Liver (tissue), 9 donors: ENCODE results near the gene TMEM131. TPM values are rescaled to one million over a fixed set of nuclear protein-coding genes. Genes with fewer than 3 reads are reported as not detected.

Source experiments
- DNase-seq: peaks from one replicate; pipeline ENCODE4 v3.0.0-alpha.2; 2017; ENCODE audit warnings: low spot score
- H3K27ac ChIP-seq, 2 donors: one replicate each; pipeline ENCODE4 v1.7.0; 2013; ENCODE audit warnings: inconsistent platforms in 2 of 2, low read length in 2 of 2, control low read depth in 1 of 2, low read depth in 1 of 2, mild to moderate bottlenecking in 1 of 2
- H3K27me3 ChIP-seq, 4 donors: one replicate each; pipeline versions ENCODE4 v1.6.1 to v1.7.0; 2013; ENCODE audit warnings: low read length in 3 of 4, inconsistent platforms in 1 of 4, mild to moderate bottlenecking in 1 of 4, moderate library complexity in 1 of 4; ENCODE audit not compliant: control insufficient read depth in 4 of 4, insufficient read depth in 4 of 4
- H3K36me3 ChIP-seq, 4 donors: one replicate each; pipeline versions ENCODE4 v1.6.1 to v1.7.0; 2013; ENCODE audit warnings: low read length in 3 of 4, mild to moderate bottlenecking in 3 of 4, low read depth in 1 of 4, moderate library complexity in 1 of 4; ENCODE audit not compliant: control insufficient read depth in 4 of 4, insufficient read depth in 3 of 4
- H3K4me1 ChIP-seq, 4 donors: one replicate each; pipeline versions ENCODE4 v1.6.1 to v1.7.0; 2013; ENCODE audit warnings: low read length in 3 of 4, mild to moderate bottlenecking in 3 of 4, moderate library complexity in 1 of 4; ENCODE audit not compliant: control insufficient read depth in 4 of 4, insufficient read depth in 4 of 4
- H3K4me3 ChIP-seq, 3 donors: one replicate each; pipeline versions ENCODE4 v1.6.1 to v1.7.0; 2013; ENCODE audit warnings: low read length in 3 of 3, control low read depth in 1 of 3, low read depth in 1 of 3, mild to moderate bottlenecking in 1 of 3
- H3K9ac ChIP-seq, 2 donors: one replicate each; pipeline ENCODE4 v1.7.0; 2013; ENCODE audit warnings: low read length in 2 of 2, mild to moderate bottlenecking in 2 of 2, moderate library complexity in 2 of 2, control low read depth in 1 of 2, low read depth in 1 of 2
- H3K9me3 ChIP-seq, 4 donors: one replicate each; pipeline versions ENCODE4 v1.6.1 to v1.7.0; 2013; ENCODE audit warnings: low read length in 3 of 4; ENCODE audit not compliant: control insufficient read depth in 4 of 4
- ATF3 ChIP-seq: IDR thresholded peaks from 2 replicates; pipeline ENCODE4 v1.6.1; 2016; ENCODE audit warnings: antibody characterized with exemption
- EGR1 ChIP-seq, 2 donors: IDR thresholded peaks; 2 replicates each; pipeline ENCODE4 v1.6.1; 2016 to 2018; ENCODE audit warnings: antibody characterized with exemption in 2 of 2, low read depth in 2 of 2
- FOXA1 ChIP-seq: IDR thresholded peaks from 2 replicates; pipeline ENCODE4 v1.6.1; 2016; ENCODE audit warnings: antibody characterized with exemption
- FOXA2 ChIP-seq: IDR thresholded peaks from 2 replicates; pipeline ENCODE4 v1.6.1; 2016; ENCODE audit warnings: antibody characterized with exemption
- GABPA ChIP-seq, 2 donors: IDR thresholded peaks in 1 of 2; conservative IDR thresholded peaks in 1 of 2; 2 replicates each; pipeline ENCODE4 v1.6.1; 2016; ENCODE audit warnings: antibody characterized with exemption in 2 of 2, mild to moderate bottlenecking in 1 of 2, moderate library complexity in 1 of 2
- HNF4A ChIP-seq, 2 donors: conservative IDR thresholded peaks; 2 replicates each; pipeline ENCODE4 v1.6.1; 2016; ENCODE audit warnings: antibody characterized with exemption in 2 of 2, mild to moderate bottlenecking in 2 of 2
- HNF4G ChIP-seq: IDR thresholded peaks from 2 replicates; pipeline ENCODE4 v1.6.1; 2016; ENCODE audit warnings: antibody characterized with exemption
- JUND ChIP-seq, 2 donors: IDR thresholded peaks; 2 replicates each; pipeline ENCODE4 v1.6.1; 2016; ENCODE audit warnings: antibody characterized with exemption in 2 of 2
- NR2F2 ChIP-seq: IDR thresholded peaks from 2 replicates; pipeline ENCODE4 v1.6.1; 2016; ENCODE audit warnings: antibody characterized with exemption
- RAD21 ChIP-seq, 2 donors: IDR thresholded peaks; 2 replicates each; pipeline ENCODE4 v1.6.1; 2016; ENCODE audit warnings: antibody characterized with exemption in 2 of 2, mild to moderate bottlenecking in 2 of 2
- RXRA ChIP-seq, 2 donors: IDR thresholded peaks; 2 replicates each; pipeline ENCODE4 v1.6.1; 2017 to 2018; ENCODE audit warnings: antibody characterized with exemption in 2 of 2, mild to moderate bottlenecking in 1 of 2
- SP1 ChIP-seq: IDR thresholded peaks from 2 replicates; pipeline ENCODE4 v1.6.1; 2018; ENCODE audit warnings: antibody characterized with exemption, mild to moderate bottlenecking
- TAF1 ChIP-seq: conservative IDR thresholded peaks from 2 replicates; pipeline ENCODE4 v1.6.1; 2016; ENCODE audit warnings: antibody characterized with exemption, mild to moderate bottlenecking
- YY1 ChIP-seq: IDR thresholded peaks from 2 replicates; pipeline ENCODE4 v1.6.1; 2016; ENCODE audit warnings: antibody characterized with exemption, mild to moderate bottlenecking
- WGBS: extraction: QIAGEN DNeasy Blood & Tissue Kit; methylation state at CpG from one replicate; pipeline ENCODE4 v1.1.7; 2013; 5-methylcytosine and 5-hydroxymethylcytosine counted together
- polyA plus RNA-seq, 2 donors: library from polyadenylated mRNA; stranded (reverse) in 1 of 2; unstranded in 1 of 2; fragments of 200-250 nt in 1 of 2; fragments of >200 nt in 1 of 2; fragmentation: Nextera tagmentation in 1 of 2; extraction: Ambion mirVana in 1 of 2; gene quantifications; one replicate each; pipeline versions ENCODE4 v1.2.1 to v1.2.3, GENCODE V29; 2013 to 2015
- total RNA-seq, 2 donors: library from RNA; depleted of rRNA; stranded (reverse); fragments of >200 nt; gene quantifications; one replicate each; pipeline ENCODE4 v1.2.3, GENCODE V29; 2014
- TF ChIP-seq, protein P1 (sequence below): IDR thresholded peaks from 2 replicates; pipeline ENCODE4 v1.6.1; 2016; ENCODE audit warnings: antibody characterized with exemption
- TF ChIP-seq, protein P2 (sequence below): fragments of 150-350 bp; IDR thresholded peaks from 2 replicates; pipeline ENCODE4 v1.5.1; 2017; ENCODE audit warnings: improper control_type of control experiment, low read depth, low read length; ENCODE audit not compliant: missing input control
- TF ChIP-seq, protein P3 (sequence below): IDR thresholded peaks from 2 replicates; pipeline ENCODE4 v1.6.1; 2016; ENCODE audit warnings: antibody characterized with exemption
- TF ChIP-seq, protein P4 (sequence below): IDR thresholded peaks from 2 replicates; pipeline ENCODE4 v1.6.1; 2016; ENCODE audit warnings: antibody characterized with exemption, mild to moderate bottlenecking
- donor health status: healthy.
- donor health status: healthy.
- donor health status: healthy.
- donor health status: healthy.
- donor health status: healthy.

The TMEM131 gene
- total and polyA plus RNA-seq, 4 donors: 6.1 to 22.8 (median 11.2) TPM

GRCh38 chr2:97901862-97902261 lies 93.9 kb downstream of the TMEM131 start:
- no peak overlapping the region for H3K27ac ChIP-seq
- no peaks in the 10 kb centered on the region for H3K27me3 ChIP-seq
- H3K36me3 ChIP-seq: peaks cover 0 to 2% (median 1%) of the 10 kb centered on the region in 4 donors
- no peak for TF ChIP-seq HNF4G
- TF ChIP-seq, protein P1, sequence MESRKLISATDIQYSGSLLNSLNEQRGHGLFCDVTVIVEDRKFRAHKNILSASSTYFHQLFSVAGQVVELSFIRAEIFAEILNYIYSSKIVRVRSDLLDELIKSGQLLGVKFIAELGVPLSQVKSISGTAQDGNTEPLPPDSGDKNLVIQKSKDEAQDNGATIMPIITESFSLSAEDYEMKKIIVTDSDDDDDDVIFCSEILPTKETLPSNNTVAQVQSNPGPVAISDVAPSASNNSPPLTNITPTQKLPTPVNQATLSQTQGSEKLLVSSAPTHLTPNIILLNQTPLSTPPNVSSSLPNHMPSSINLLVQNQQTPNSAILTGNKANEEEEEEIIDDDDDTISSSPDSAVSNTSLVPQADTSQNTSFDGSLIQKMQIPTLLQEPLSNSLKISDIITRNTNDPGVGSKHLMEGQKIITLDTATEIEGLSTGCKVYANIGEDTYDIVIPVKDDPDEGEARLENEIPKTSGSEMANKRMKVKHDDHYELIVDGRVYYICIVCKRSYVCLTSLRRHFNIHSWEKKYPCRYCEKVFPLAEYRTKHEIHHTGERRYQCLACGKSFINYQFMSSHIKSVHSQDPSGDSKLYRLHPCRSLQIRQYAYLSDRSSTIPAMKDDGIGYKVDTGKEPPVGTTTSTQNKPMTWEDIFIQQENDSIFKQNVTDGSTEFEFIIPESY: no peak
- no peak for TF ChIP-seq JUND (IDR thresholded peaks at IDR 0.05)
- TF ChIP-seq, protein P2, sequence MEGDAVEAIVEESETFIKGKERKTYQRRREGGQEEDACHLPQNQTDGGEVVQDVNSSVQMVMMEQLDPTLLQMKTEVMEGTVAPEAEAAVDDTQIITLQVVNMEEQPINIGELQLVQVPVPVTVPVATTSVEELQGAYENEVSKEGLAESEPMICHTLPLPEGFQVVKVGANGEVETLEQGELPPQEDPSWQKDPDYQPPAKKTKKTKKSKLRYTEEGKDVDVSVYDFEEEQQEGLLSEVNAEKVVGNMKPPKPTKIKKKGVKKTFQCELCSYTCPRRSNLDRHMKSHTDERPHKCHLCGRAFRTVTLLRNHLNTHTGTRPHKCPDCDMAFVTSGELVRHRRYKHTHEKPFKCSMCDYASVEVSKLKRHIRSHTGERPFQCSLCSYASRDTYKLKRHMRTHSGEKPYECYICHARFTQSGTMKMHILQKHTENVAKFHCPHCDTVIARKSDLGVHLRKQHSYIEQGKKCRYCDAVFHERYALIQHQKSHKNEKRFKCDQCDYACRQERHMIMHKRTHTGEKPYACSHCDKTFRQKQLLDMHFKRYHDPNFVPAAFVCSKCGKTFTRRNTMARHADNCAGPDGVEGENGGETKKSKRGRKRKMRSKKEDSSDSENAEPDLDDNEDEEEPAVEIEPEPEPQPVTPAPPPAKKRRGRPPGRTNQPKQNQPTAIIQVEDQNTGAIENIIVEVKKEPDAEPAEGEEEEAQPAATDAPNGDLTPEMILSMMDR: no peak
- no peak for TF ChIP-seq EGR1 (IDR thresholded peaks at IDR 0.05; ENCODE audit: low read depth in 2 of 2)
- no peak for TF ChIP-seq TAF1
- TF ChIP-seq RXRA (IDR thresholded peaks at IDR 0.05): no peak
- TF ChIP-seq SP1: no peak
- TF ChIP-seq, protein P3, sequence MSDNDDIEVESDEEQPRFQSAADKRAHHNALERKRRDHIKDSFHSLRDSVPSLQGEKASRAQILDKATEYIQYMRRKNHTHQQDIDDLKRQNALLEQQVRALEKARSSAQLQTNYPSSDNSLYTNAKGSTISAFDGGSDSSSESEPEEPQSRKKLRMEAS: no peak
- TF ChIP-seq, protein P4, sequence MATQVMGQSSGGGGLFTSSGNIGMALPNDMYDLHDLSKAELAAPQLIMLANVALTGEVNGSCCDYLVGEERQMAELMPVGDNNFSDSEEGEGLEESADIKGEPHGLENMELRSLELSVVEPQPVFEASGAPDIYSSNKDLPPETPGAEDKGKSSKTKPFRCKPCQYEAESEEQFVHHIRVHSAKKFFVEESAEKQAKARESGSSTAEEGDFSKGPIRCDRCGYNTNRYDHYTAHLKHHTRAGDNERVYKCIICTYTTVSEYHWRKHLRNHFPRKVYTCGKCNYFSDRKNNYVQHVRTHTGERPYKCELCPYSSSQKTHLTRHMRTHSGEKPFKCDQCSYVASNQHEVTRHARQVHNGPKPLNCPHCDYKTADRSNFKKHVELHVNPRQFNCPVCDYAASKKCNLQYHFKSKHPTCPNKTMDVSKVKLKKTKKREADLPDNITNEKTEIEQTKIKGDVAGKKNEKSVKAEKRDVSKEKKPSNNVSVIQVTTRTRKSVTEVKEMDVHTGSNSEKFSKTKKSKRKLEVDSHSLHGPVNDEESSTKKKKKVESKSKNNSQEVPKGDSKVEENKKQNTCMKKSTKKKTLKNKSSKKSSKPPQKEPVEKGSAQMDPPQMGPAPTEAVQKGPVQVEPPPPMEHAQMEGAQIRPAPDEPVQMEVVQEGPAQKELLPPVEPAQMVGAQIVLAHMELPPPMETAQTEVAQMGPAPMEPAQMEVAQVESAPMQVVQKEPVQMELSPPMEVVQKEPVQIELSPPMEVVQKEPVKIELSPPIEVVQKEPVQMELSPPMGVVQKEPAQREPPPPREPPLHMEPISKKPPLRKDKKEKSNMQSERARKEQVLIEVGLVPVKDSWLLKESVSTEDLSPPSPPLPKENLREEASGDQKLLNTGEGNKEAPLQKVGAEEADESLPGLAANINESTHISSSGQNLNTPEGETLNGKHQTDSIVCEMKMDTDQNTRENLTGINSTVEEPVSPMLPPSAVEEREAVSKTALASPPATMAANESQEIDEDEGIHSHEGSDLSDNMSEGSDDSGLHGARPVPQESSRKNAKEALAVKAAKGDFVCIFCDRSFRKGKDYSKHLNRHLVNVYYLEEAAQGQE: no peak
- TF ChIP-seq FOXA1: no peak
- TF ChIP-seq ATF3: no peak
- no peak for TF ChIP-seq NR2F2
- no peak for TF ChIP-seq FOXA2
- TF ChIP-seq GABPA (IDR thresholded peaks at IDR 0.05 in 1 of 2, conservative IDR thresholded peaks at IDR 0.05 in 1 of 2): no peak
- no peak for TF ChIP-seq HNF4A (conservative IDR thresholded peaks at IDR 0.05)
- TF ChIP-seq RAD21 (IDR thresholded peaks at IDR 0.05): no peak
- no peak for TF ChIP-seq YY1
- H3K9ac ChIP-seq: no peak overlapping the region
- no peaks in the 10 kb centered on the region for H3K9me3 ChIP-seq
- DNase-seq: no peak
- no peaks in the 10 kb centered on the region for H3K4me1 ChIP-seq
- no peak overlapping the region for H3K4me3 ChIP-seq

GRCh38 chr2:97900806-97901205 lies 94.9 kb downstream of the TMEM131 start:
- no peak for DNase-seq
- H3K36me3 ChIP-seq: no peaks in the 10 kb centered on the region
- no peak overlapping the region for H3K4me3 ChIP-seq
- 94% methylated on average over 2 of the region's 2 CpGs for WGBS
- no peak overlapping the region for H3K27ac ChIP-seq
- no peaks in the 10 kb centered on the region for H3K9me3 ChIP-seq
- no peaks in the 10 kb centered on the region for H3K4me1 ChIP-seq
- no peaks in the 10 kb centered on the region for H3K27me3 ChIP-seq
- no peak overlapping the region for H3K9ac ChIP-seq
- TF ChIP-seq JUND (IDR thresholded peaks at IDR 0.05) (no peak), NR2F2 (no peak), FOXA2 (no peak), FOXA1 (no peak), HNF4A (conservative IDR thresholded peaks at IDR 0.05) (no peak), SP1 (no peak)
- TF ChIP-seq, protein P3: no peak
- TF ChIP-seq, protein P1: no peak
- TF ChIP-seq, protein P2: no peak
